ENCODE results near the gene ANO8. TPM values are rescaled to one million over a fixed set of nuclear protein-coding genes. Genes with fewer than 3 reads are reported as not detected.

The ANO8 gene
- total and polyA plus RNA-seq, 11 donors = 4.8 to 11.0 (median 7.9) TPM

DNA sequence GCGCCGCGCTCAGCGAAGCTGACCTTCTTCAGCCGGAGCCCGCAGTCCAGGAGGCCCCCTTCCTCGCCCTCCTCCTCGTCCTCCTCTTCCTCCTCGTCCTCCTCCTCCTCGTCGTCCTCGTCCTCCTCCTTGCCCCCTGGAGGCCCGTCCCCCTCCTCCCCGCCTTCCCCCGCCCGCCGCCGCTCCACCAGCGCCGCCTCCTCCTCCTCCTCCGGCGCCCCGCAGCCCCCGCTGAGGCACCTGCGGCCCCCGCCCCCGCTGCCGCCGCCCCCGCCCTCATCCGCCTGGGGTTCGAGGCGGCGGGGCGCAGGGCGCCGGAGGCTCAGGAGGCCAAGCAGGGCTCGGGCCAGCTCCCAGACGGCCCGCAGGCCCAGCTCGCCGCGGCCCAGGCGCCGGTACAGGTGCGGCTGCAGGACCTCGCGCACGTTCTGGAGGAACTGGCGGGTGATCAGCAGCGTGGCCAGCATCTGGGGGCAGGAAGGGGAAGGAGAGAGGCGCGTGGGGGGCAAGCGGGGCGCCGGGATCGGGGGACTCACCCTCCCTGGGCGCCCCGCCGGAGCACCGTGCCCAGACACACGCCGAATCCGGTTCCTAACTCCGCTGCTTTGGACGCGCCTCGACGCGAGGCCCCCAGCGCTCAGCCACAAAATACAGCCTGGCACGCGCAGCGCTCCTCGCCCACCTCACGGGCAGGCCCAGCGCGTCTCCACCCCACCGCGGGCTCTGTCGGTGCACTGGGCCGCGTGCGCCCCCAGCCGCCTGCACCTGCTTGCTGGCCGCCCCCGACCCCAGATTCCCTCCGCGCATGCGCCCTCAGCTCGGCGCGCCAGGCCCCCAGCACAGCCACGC is 5.9 kb downstream of the ANO8 start:
- TF ChIP-seq CTCF (IDR thresholded peaks at IDR 0.05) (no peak), POLR2A (IDR thresholded peaks at IDR 0.05) (no peak)
- intact Hi-C loops (cut with DNase I) = no loop called here
- H3K27ac ChIP-seq = peak overlapping the region in 1 of 12 donors; percentile 27
- no peak for DNase-seq
- peaks cover 0 to 17% (median 0%) of the 10 kb centered on the region in 9 donors for H3K27me3 ChIP-seq
- H3K4me3 ChIP-seq = peak overlapping the region in 9 of 12 donors; percentile 1 to 51 (median 26)
- peaks cover 0 to 24% (median 3%) of the 10 kb centered on the region in 12 donors for H3K4me1 ChIP-seq
- no peaks in the 10 kb centered on the region for H3K9me3 ChIP-seq
- WGBS, 4 donors = 44 to 65% (median 53%) methylated on average over 52 to 94 of the region's 94 CpGs
- peaks cover 0 to 17% (median 0%) of the 10 kb centered on the region in 9 donors for H3K36me3 ChIP-seq
- no peak for ATAC-seq

DNA sequence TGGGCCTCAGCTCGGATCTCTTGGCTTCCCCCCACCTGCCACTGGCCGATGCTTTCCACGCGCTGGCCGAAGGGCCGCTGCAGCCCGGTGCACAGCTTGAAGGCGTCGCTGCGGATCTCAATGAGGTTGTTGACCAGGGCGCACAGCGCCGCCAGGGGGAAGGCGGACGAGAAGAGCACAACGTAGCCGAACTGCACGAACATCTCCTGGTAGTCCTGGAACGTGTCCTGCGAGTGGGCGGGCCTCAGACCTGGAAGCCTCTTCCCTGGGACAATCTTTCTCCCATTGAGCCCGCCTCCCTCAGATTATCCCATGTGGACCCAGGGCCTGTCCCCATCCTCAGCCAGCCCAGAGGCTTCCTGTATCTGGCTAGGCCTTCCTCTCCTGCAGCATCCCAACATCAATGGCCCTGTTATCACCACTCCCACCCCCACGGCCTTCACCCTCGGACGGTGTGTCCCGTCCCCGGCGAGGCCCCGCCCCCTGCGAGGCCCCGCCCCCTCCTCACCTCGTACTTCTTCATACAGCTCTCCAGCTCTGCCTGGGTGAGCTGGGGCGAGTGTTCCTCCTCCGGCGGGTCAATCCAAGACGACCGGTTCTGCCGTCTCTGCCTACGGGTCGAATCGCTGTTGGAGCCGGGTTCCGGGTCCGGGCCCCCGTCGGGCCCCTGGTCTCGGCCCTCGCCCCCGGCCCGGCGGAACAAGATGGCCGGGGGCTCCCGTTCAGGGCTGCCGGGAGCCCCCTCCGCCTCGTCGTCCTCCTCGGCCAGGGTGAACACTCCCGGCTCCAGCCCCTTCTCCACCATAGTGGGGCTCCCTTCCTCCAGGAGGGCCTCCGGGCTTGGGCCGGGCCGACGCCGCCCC is 6.8 kb downstream of the ANO8 start:
- Histone ChIP-seq H3K27ac (peak overlapping the region in 1 of 12 donors; percentile 27), H3K4me3 (peak overlapping the region in 9 of 12 donors; percentile 1 to 51 (median 26)), H3K4me1 (peaks cover 0 to 21% (median 0%) of the 10 kb centered on the region in 12 donors), H3K27me3 (peaks cover 0 to 17% (median 0%) of the 10 kb centered on the region in 9 donors), H3K9me3 (no peaks in the 10 kb centered on the region), H3K36me3 (peaks cover 0 to 18% (median 0%) of the 10 kb centered on the region in 9 donors)
- DNase-seq (no peak), ATAC-seq (peak in 3 of 4 donors; percentile 17 to 31 (median 24))
- TF ChIP-seq CTCF (IDR thresholded peaks at IDR 0.05) (no peak), POLR2A (IDR thresholded peaks at IDR 0.05) (no peak)
- 52 to 67% (median 55%) methylated on average over 39 to 64 of the region's 64 CpGs for WGBS, 4 donors
- intact Hi-C loops (cut with DNase I) = no loop called here

DNA sequence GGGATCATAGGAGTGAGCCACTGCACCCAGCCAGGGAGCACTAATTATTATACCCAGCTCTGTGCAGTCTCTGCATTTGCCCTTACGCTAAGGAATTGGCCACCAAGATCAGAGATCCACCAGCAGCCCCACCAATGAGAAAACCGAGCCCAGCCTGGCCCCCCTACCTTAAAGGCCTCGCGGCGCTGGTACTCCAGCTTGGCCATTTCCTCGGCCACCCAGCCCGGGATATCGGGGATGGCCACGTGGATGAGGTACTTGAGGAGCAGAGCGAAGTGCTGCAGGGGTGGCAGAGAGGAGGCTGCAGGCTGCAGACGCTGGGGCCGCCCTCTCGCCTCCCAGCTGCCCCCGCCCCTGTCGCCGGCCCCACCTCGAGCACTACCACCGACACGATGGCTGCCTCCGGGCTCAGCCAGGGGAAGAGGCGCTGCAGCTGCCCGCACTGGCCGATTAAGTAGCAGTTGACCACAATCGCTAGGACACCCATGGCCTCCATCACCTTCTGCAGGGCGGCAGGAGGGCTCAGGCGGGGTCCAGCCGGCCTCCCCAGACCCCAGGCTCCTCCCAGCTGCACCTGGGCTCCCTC is 7.5 kb downstream of the ANO8 start:
- no peak for DNase-seq
- Histone ChIP-seq H3K27ac (no peak overlapping the region), H3K4me3 (no peak overlapping the region), H3K9me3 (no peaks in the 10 kb centered on the region), H3K27me3 (peaks cover 0 to 17% (median 0%) of the 10 kb centered on the region in 9 donors), H3K4me1 (peaks cover 0 to 21% (median 0%) of the 10 kb centered on the region in 12 donors), H3K36me3 (peaks cover 0 to 25% (median 0%) of the 10 kb centered on the region in 9 donors)
- 93 to 97% (median 95%) methylated on average over 6 to 27 of the region's 27 CpGs for WGBS, 4 donors
- no peak for ATAC-seq
- intact Hi-C loops (cut with DNase I) = no loop called here
- TF ChIP-seq CTCF (IDR thresholded peaks at IDR 0.05) (no peak), POLR2A (IDR thresholded peaks at IDR 0.05) (no peak)
